LNCaP clone FGC (cell line): ENCODE measurements around the gene KRT9.
"Not testable (repeated sequence)": the region's sequence is repeated elsewhere in the genome, so short reads cannot be mapped to it uniquely, and the experiment has no call there.

Experiments
- DNase-seq: peaks from one replicate; pipeline ENCODE4 v3.0.0-alpha.2; 2011; ENCODE audit warnings: low read depth
- H3K4me3 ChIP-seq: 2 replicates; pipeline ENCODE4 v1.5.1; 2011; ENCODE audit warnings: mild to moderate bottlenecking, low read depth, low read length, control low read depth
- CTCF ChIP-seq: IDR thresholded peaks from 2 replicates; pipeline ENCODE4 v1.5.1; 2012; ENCODE audit warnings: mild to moderate bottlenecking; ENCODE audit not compliant: control insufficient read depth, insufficient read depth; ENCODE audit errors: extremely low read depth

KRT9 gene

GRCh38 chr17:41617136-41617535 lies 45.3 kb upstream of the KRT9 start:
- no peak for DNase-seq
- H3K4me3 ChIP-seq, result no peak overlapping the region
- no peak for TF ChIP-seq CTCF

- H3K4me3 ChIP-seq, DNase-seq: not testable (repeated sequence)
Measured at GRCh38 chr17:41616486-41616885, 44.6 kb upstream of the KRT9 start.

GRCh38 chr17:41615454-41615853 lies 43.6 kb upstream of the KRT9 start:
- H3K4me3 ChIP-seq, result no peak overlapping the region
- no peak for DNase-seq
- no peak for TF ChIP-seq CTCF

- not testable (repeated sequence) for DNase-seq, H3K4me3 ChIP-seq
Measured at GRCh38 chr17:41614767-41615166, 42.9 kb upstream of the KRT9 start.

GRCh38 chr17:41614098-41614497 lies 42.2 kb upstream of the KRT9 start:
- no peak for DNase-seq
- TF ChIP-seq CTCF, result no peak
- no peak overlapping the region for H3K4me3 ChIP-seq

GRCh38 chr17:41613277-41614082 lies 41.6 kb upstream of the KRT9 start:
- DNase-seq, result no peak
- no peak overlapping the region for H3K4me3 ChIP-seq
- TF ChIP-seq CTCF, result no peak

GRCh38 chr17:41612376-41613160 lies 40.7 kb upstream of the KRT9 start, which contains the start of gene KRT16:
KRT16 (minus strand) TSS chr17:41612767; CDS start chr17:41612688, 79 bp downstream.
- not testable (repeated sequence) for DNase-seq, H3K4me3 ChIP-seq

- no peak for DNase-seq
- no peak for TF ChIP-seq CTCF
- H3K4me3 ChIP-seq, result no peak overlapping the region
Measured at GRCh38 chr17:41610965-41611640, 39.2 kb upstream of the KRT9 start.

- DNase-seq, H3K4me3 ChIP-seq: not testable (repeated sequence)
Measured at GRCh38 chr17:41610061-41610517, 38.2 kb upstream of the KRT9 start.

- not testable (repeated sequence) for DNase-seq, H3K4me3 ChIP-seq
Measured at GRCh38 chr17:41606930-41607329, 35.1 kb upstream of the KRT9 start.
